Trophoblast cell (in vitro differentiated cells and primary cell): ENCODE measurements around the gene PRAMEF17.
"Not testable (repeated sequence)": the region's sequence is repeated elsewhere in the genome, so short reads cannot be mapped to it uniquely, and the experiment has no call there.

Source experiments
- DNase-seq, 2 donors: peaks; one replicate each; pipeline ENCODE4 v3.0.0-alpha.2; 2016
- H2AFZ ChIP-seq: 2 replicates; pipeline ENCODE4 v1.6.1; 2013; ENCODE audit warnings: low read length, moderate library complexity, mild to moderate bottlenecking; ENCODE audit not compliant: insufficient read depth, poor library complexity
- H2AK5ac ChIP-seq: 2 replicates; pipeline ENCODE4 v1.6.1; 2013; ENCODE audit warnings: mild to moderate bottlenecking, low read length
- H2BK120ac ChIP-seq: 2 replicates; pipeline ENCODE4 v1.6.1; 2013; ENCODE audit warnings: low read length, mild to moderate bottlenecking, moderate library complexity; ENCODE audit not compliant: insufficient read depth, poor library complexity
- H2BK12ac ChIP-seq: 2 replicates; pipeline ENCODE4 v1.6.1; 2013; ENCODE audit warnings: mild to moderate bottlenecking, low read length, moderate library complexity
- H2BK5ac ChIP-seq: 2 replicates; pipeline ENCODE4 v1.6.1; 2013; ENCODE audit warnings: low read length, low read depth, moderate library complexity, mild to moderate bottlenecking; ENCODE audit not compliant: poor library complexity
- H3K14ac ChIP-seq: 2 replicates; pipeline ENCODE4 v1.6.1; 2013; ENCODE audit warnings: mild to moderate bottlenecking, low read length
- H3K18ac ChIP-seq: 2 replicates; pipeline ENCODE4 v1.6.1; 2013; ENCODE audit warnings: mild to moderate bottlenecking, low read length
- H3K23ac ChIP-seq: 2 replicates; pipeline ENCODE4 v1.6.1; 2013; ENCODE audit warnings: low read length
- H3K27ac ChIP-seq: 2 replicates; pipeline ENCODE4 v1.5.1; 2013; ENCODE audit warnings: low read depth, mild to moderate bottlenecking, inconsistent platforms, low read length, moderate library complexity
- H3K27me3 ChIP-seq: 2 replicates; pipeline ENCODE4 v1.6.1; 2013; ENCODE audit warnings: inconsistent platforms, mild to moderate bottlenecking, low read length, moderate library complexity; ENCODE audit not compliant: insufficient read depth
- H3K36me3 ChIP-seq, 2 experiments: 1 replicate in 1 of 2; 2 replicates in 1 of 2; pipeline ENCODE4 v1.6.1; 2013; ENCODE audit warnings: low read length in 2 of 2, mild to moderate bottlenecking in 2 of 2, moderate library complexity in 1 of 2; ENCODE audit not compliant: insufficient read depth in 2 of 2, control insufficient read depth in 1 of 2
- H3K4ac ChIP-seq: 2 replicates; pipeline ENCODE4 v1.6.1; 2013; ENCODE audit warnings: low read depth, mild to moderate bottlenecking, low read length, moderate library complexity
- H3K4me1 ChIP-seq, 2 experiments: 1 replicate in 1 of 2; 2 replicates in 1 of 2; pipeline ENCODE4 v1.6.1; 2013; ENCODE audit warnings: low read length in 2 of 2, mild to moderate bottlenecking in 2 of 2, moderate library complexity in 1 of 2; ENCODE audit not compliant: insufficient read depth in 2 of 2, control insufficient read depth in 1 of 2
- H3K4me2 ChIP-seq: 2 replicates; pipeline ENCODE4 v1.6.1; 2013; ENCODE audit warnings: inconsistent platforms, mild to moderate bottlenecking, low read length, moderate library complexity
- H3K4me3 ChIP-seq: 2 replicates; pipeline ENCODE4 v1.5.1; 2013; ENCODE audit warnings: mild to moderate bottlenecking, low read depth, low read length, inconsistent platforms
- H3K79me1 ChIP-seq: one replicate; pipeline ENCODE4 v1.6.1; 2013; ENCODE audit warnings: low read length
- H3K79me2 ChIP-seq: 2 replicates; pipeline ENCODE4 v1.6.1; 2013; ENCODE audit warnings: low read length, mild to moderate bottlenecking; ENCODE audit not compliant: control insufficient read depth, insufficient read depth, poor library complexity
- H3K9ac ChIP-seq: 2 replicates; pipeline ENCODE4 v1.6.1; 2013; ENCODE audit warnings: mild to moderate bottlenecking, low read length
- H3K9me3 ChIP-seq: 2 replicates; pipeline ENCODE4 v1.6.1; 2013; ENCODE audit warnings: low read depth, mild to moderate bottlenecking, control low read depth, inconsistent platforms, low read length; ENCODE audit not compliant: insufficient read depth
- H4K12ac ChIP-seq: 2 replicates; pipeline ENCODE4 v1.6.1; 2013; ENCODE audit warnings: low read depth, mild to moderate bottlenecking, low read length, moderate library complexity
- H4K8ac ChIP-seq: 2 replicates; pipeline ENCODE4 v1.6.1; 2013; ENCODE audit warnings: low read depth, mild to moderate bottlenecking, low read length, moderate library complexity
- H4K91ac ChIP-seq: one replicate; pipeline ENCODE4 v1.6.1; 2013; ENCODE audit warnings: low read depth, mild to moderate bottlenecking, low read length, moderate library complexity
- WGBS: extraction: QIAGEN DNeasy Blood & Tissue Kit; methylation state at CpG from one replicate; pipeline ENCODE4 v1.1.7; 2013; ENCODE audit warnings: missing lambda C conversion rate; ENCODE audit not compliant: insufficient read length, insufficient coverage; ENCODE audit errors: extremely low coverage; 5-methylcytosine and 5-hydroxymethylcytosine counted together

Gene PRAMEF17

GRCh38 chr1:13393004-13393403 is 3.6 kb downstream of the PRAMEF17 start:
- H4K12ac ChIP-seq, H3K27me3 ChIP-seq, H4K91ac ChIP-seq, H3K79me1 ChIP-seq, H2BK12ac ChIP-seq, H3K4me3 ChIP-seq, H3K9ac ChIP-seq, H2AK5ac ChIP-seq, H3K79me2 ChIP-seq, H3K4ac ChIP-seq, DNase-seq, H4K8ac ChIP-seq, H3K4me2 ChIP-seq, H3K4me1 ChIP-seq, H2BK5ac ChIP-seq, H3K36me3 ChIP-seq, H2AFZ ChIP-seq, H3K18ac ChIP-seq, H3K23ac ChIP-seq, H2BK120ac ChIP-seq, H3K27ac ChIP-seq, H3K14ac ChIP-seq: not testable (repeated sequence)
- no CpG with 5 or more reads among the region's 7 CpGs for WGBS
- H3K9me3 ChIP-seq: peaks cover 24% of the 10 kb centered on the region

GRCh38 chr1:13394761-13395160 is 5.3 kb downstream of the PRAMEF17 start:
- no CpG with 5 or more reads among the region's 32 CpGs for WGBS
- H3K79me1 ChIP-seq, H3K4me2 ChIP-seq: not testable (repeated sequence)

GRCh38 chr1:13395311-13395710 is 5.9 kb downstream of the PRAMEF17 start:
- not testable (repeated sequence) for H3K27me3 ChIP-seq, H2AFZ ChIP-seq, H3K9ac ChIP-seq, H3K79me2 ChIP-seq, DNase-seq, H4K91ac ChIP-seq, H3K27ac ChIP-seq, H3K4me2 ChIP-seq, H3K14ac ChIP-seq, H2BK120ac ChIP-seq, H2AK5ac ChIP-seq, H3K36me3 ChIP-seq, H3K4ac ChIP-seq, H4K8ac ChIP-seq, H3K18ac ChIP-seq, H3K4me3 ChIP-seq, H2BK5ac ChIP-seq, H4K12ac ChIP-seq, H3K4me1 ChIP-seq, H3K79me1 ChIP-seq, H3K23ac ChIP-seq, H2BK12ac ChIP-seq
- WGBS: no CpG with 5 or more reads among the region's 22 CpGs
- peaks cover 19% of the 10 kb centered on the region for H3K9me3 ChIP-seq

More at GRCh38 chr1:13394761-13395160, 5.3 kb downstream of the PRAMEF17 start:
- not testable (repeated sequence) for H3K4ac ChIP-seq, H2BK120ac ChIP-seq, H3K4me1 ChIP-seq, H3K36me3 ChIP-seq, H2AFZ ChIP-seq, H2BK12ac ChIP-seq, H4K12ac ChIP-seq, DNase-seq, H3K18ac ChIP-seq, H3K27ac ChIP-seq, H3K9ac ChIP-seq, H4K91ac ChIP-seq, H2BK5ac ChIP-seq, H3K4me3 ChIP-seq, H4K8ac ChIP-seq, H3K27me3 ChIP-seq, H2AK5ac ChIP-seq, H3K14ac ChIP-seq, H3K23ac ChIP-seq, H3K79me2 ChIP-seq
- H3K9me3 ChIP-seq: peaks cover 21% of the 10 kb centered on the region

DNA sequence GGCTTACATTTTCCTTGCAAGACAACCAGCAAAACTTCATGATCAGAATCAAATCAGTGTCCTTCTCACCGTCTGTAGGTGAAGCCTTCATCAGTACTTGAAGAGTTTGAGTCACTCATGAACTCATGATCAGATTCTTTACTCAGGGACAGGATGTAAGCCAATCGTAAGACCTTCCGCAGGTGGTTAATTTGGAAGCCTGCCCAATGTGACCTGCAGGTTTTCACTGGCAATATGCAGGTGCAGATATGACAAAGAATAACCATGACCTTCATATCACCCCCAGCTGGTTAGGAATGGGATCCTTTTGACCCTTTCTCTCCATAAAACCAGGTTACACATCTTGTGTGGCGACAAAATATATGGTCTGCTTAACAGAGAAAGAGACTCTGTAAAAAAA is 18.4 kb downstream of the PRAMEF17 start:
- Histone ChIP-seq H2AFZ (no peak overlapping the region), H3K14ac (no peak overlapping the region), H3K4ac (no peak overlapping the region), H2BK12ac (no peak overlapping the region), H3K9me3 (peaks cover 14% of the 10 kb centered on the region), H4K91ac (no peak overlapping the region), H2BK5ac (no peak overlapping the region), H3K79me1 (no peaks in the 10 kb centered on the region), H3K9ac (no peak overlapping the region), H3K36me3 (no peaks in the 10 kb centered on the region), H3K18ac (no peak overlapping the region), H2AK5ac (no peak overlapping the region), H3K4me2 (no peak overlapping the region), H2BK120ac (no peak overlapping the region), H4K12ac (no peak overlapping the region), H4K8ac (no peak overlapping the region), H3K4me3 (no peak overlapping the region), H3K27ac (no peak overlapping the region), H3K27me3 (no peaks in the 10 kb centered on the region), H3K23ac (no peak overlapping the region), H3K79me2 (no peaks in the 10 kb centered on the region), H3K4me1 (no peaks in the 10 kb centered on the region)
- WGBS: no CpG with 5 or more reads among the region's 4 CpGs
- no peak for DNase-seq
